Stimulated activated CD4-positive, alpha-beta T cell treated with anti-CD3 and anti-CD28 coated beads, TNF-alpha, amount 100 ng/mL, for 1 hour (primary cell): ENCODE data around the gene STYXL1.

Experiments used
- DNase-seq, 3 donors: peaks; one replicate each; pipeline ENCODE4 v3.0.0-alpha.2; 2020; ENCODE audit warnings: low read depth in 3 of 3, low spot score in 1 of 3

Gene STYXL1

GRCh38 chr7:75960372-75960771, 87.4 kb downstream of the STYXL1 start:
- DNase-seq, result no peak

GRCh38 chr7:75958802-75959543, 88.8 kb downstream of the STYXL1 start:
- no peak for DNase-seq

GRCh38 chr7:75957021-75957736, 90.6 kb downstream of the STYXL1 start:
- no peak for DNase-seq

- no peak for DNase-seq
Measured at GRCh38 chr7:75955331-75955955, 92.4 kb downstream of the STYXL1 start.

- DNase-seq, result no peak
Measured at GRCh38 chr7:75953931-75954330, 93.9 kb downstream of the STYXL1 start.

- no peak for DNase-seq
Measured at GRCh38 chr7:75953431-75953830, 94.4 kb downstream of the STYXL1 start.

- DNase-seq, result no peak
Measured at GRCh38 chr7:75951506-75951905, 96.3 kb downstream of the STYXL1 start.

GRCh38 chr7:75950111-75950681, 97.6 kb downstream of the STYXL1 start:
- DNase-seq, result no peak

GRCh38 chr7:75948179-75948578, 99.6 kb downstream of the STYXL1 start:
- no peak for DNase-seq
